Lower leg skin (tissue), 3 donors: ENCODE data around the gene PKD1.
"Not testable (repeated sequence)": the region's sequence is repeated elsewhere in the genome, so short reads cannot be mapped to it uniquely, and the experiment has no call there.

Source experiments
- POLR2A ChIP-seq, 2 donors: fragments of 450-650 bp; IDR thresholded peaks; one replicate each; pipeline ENCODE4 v1.6.1; 2016 to 2017; ENCODE audit warnings: antibody characterized with exemption in 2 of 2, mild to moderate bottlenecking in 1 of 2, moderate library complexity in 1 of 2
- TF ChIP-seq, protein P1 (sequence below), 3 donors: fragments of 450-650 bp; IDR thresholded peaks; one replicate each; pipeline ENCODE4 v1.5.1; 2016; ENCODE audit warnings: antibody characterized with exemption in 3 of 3, mild to moderate bottlenecking in 3 of 3, moderate library complexity in 2 of 3

DNA sequence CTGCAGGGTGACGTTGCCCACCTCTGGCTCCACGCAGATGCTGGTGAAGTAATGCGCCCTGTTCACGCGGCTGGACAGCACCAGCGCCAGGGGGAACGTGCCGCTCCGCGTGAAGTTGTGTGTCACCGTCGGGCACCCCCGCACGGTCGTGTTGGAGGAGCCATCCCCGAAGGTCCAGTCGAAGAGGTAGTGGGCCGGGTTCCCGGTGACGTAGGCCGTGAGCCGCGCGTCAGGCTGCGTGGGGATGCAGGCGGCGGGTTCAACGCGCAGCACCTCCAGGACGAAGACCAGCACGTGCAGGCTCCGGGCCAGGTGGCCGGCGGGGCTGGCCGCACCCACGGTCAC, 24.7 kb downstream of the PKD1 start:
- TF ChIP-seq, protein P1, sequence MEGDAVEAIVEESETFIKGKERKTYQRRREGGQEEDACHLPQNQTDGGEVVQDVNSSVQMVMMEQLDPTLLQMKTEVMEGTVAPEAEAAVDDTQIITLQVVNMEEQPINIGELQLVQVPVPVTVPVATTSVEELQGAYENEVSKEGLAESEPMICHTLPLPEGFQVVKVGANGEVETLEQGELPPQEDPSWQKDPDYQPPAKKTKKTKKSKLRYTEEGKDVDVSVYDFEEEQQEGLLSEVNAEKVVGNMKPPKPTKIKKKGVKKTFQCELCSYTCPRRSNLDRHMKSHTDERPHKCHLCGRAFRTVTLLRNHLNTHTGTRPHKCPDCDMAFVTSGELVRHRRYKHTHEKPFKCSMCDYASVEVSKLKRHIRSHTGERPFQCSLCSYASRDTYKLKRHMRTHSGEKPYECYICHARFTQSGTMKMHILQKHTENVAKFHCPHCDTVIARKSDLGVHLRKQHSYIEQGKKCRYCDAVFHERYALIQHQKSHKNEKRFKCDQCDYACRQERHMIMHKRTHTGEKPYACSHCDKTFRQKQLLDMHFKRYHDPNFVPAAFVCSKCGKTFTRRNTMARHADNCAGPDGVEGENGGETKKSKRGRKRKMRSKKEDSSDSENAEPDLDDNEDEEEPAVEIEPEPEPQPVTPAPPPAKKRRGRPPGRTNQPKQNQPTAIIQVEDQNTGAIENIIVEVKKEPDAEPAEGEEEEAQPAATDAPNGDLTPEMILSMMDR (IDR thresholded peaks at IDR 0.05) = not testable (repeated sequence)
- TF ChIP-seq POLR2A (IDR thresholded peaks at IDR 0.05) = not testable (repeated sequence)
